ENCODE measurements around the gene TAF1D.
"Not testable (repeated sequence)": the region's sequence is repeated elsewhere in the genome, so short reads cannot be mapped to it uniquely, and the experiment has no call there.

GRCh38 chr11:93774560-93774959 lies 33.3 kb upstream of the TAF1D start:
- not testable (repeated sequence) for TF ChIP-seq PATZ1 (CRISPR knock-in tag; IDR thresholded peaks at IDR 0.05; ENCODE audit: borderline replicate concordance); OSR1 (CRISPR knock-in tag; IDR thresholded peaks at IDR 0.05); ARNTL (CRISPR knock-in tag; IDR thresholded peaks at IDR 0.05; ENCODE audit: borderline replicate concordance, low read depth); TOX (CRISPR knock-in tag; IDR thresholded peaks at IDR 0.05; ENCODE audit: borderline replicate concordance); POU6F1 (CRISPR knock-in tag; IDR thresholded peaks at IDR 0.05; ENCODE audit: borderline replicate concordance, low read depth); ZFP30 (CRISPR knock-in tag; IDR thresholded peaks at IDR 0.05); CSRNP3 (CRISPR knock-in tag; IDR thresholded peaks at IDR 0.05); TCF4 (CRISPR knock-in tag; IDR thresholded peaks at IDR 0.05; ENCODE audit: borderline replicate concordance); ZC3H10 (CRISPR knock-in tag; IDR thresholded peaks at IDR 0.05); ISL1 (CRISPR knock-in tag; IDR thresholded peaks at IDR 0.05); RARB (CRISPR knock-in tag; IDR thresholded peaks at IDR 0.05); SNAI2 (CRISPR knock-in tag; IDR thresholded peaks at IDR 0.05)
